NT2/D1 (cell line): ENCODE data around the gene NAPB.

Source experiments
- DNase-seq: peaks from one replicate; pipeline ENCODE4 v3.0.0-alpha.2; 2011; ENCODE audit warnings: low read depth, low spot score
- H3K27me3 ChIP-seq: 2 replicates; pipeline ENCODE4 v1.6.0; 2011; ENCODE audit warnings: mild to moderate bottlenecking; ENCODE audit not compliant: insufficient read length, insufficient read depth
- H3K36me3 ChIP-seq: 2 replicates; pipeline ENCODE4 v1.6.1; 2011; ENCODE audit warnings: mild to moderate bottlenecking, low read length, mixed read lengths; ENCODE audit not compliant: insufficient read depth, insufficient read length
- H3K4me1 ChIP-seq: 2 replicates; pipeline ENCODE4 v1.5.1; 2011; ENCODE audit not compliant: insufficient read depth, insufficient read length
- H3K4me3 ChIP-seq: 2 replicates; pipeline ENCODE4 v1.5.1; 2011; ENCODE audit warnings: low read depth; ENCODE audit not compliant: insufficient read length
- H3K9ac ChIP-seq: 2 replicates; pipeline ENCODE4 v1.6.0; 2011; ENCODE audit warnings: low read depth; ENCODE audit not compliant: insufficient read length
- H3K9me3 ChIP-seq: 2 replicates; pipeline ENCODE4 v1.5.1; 2011; ENCODE audit warnings: mild to moderate bottlenecking, low read length; ENCODE audit not compliant: insufficient read depth
- SUZ12 ChIP-seq: IDR thresholded peaks from 2 replicates; pipeline ENCODE4 v1.6.1; 2011; ENCODE audit not compliant: insufficient read length, insufficient read depth; ENCODE audit errors: extremely low read depth
- YY1 ChIP-seq: IDR thresholded peaks from 2 replicates; pipeline ENCODE4 v1.6.1; 2011; ENCODE audit not compliant: insufficient read length, insufficient read depth
- ZNF274 ChIP-seq: IDR thresholded peaks from 2 replicates; pipeline ENCODE4 v1.6.1; 2011; ENCODE audit warnings: mild to moderate bottlenecking, low read depth, low read length

The NAPB gene

GRCh38 chr20:23390091-23390774 is 31.1 kb downstream of the NAPB start:
- TF ChIP-seq SUZ12 (no peak), YY1 (no peak), ZNF274 (no peak)
- Histone ChIP-seq H3K36me3 (peaks cover 51% of the 10 kb centered on the region), H3K4me1 (no peaks in the 10 kb centered on the region), H3K9me3 (no peaks in the 10 kb centered on the region), H3K4me3 (no peak overlapping the region), H3K27me3 (no peaks in the 10 kb centered on the region), H3K9ac (no peak overlapping the region)
- DNase-seq = no peak

- Histone ChIP-seq H3K4me3 (no peak overlapping the region), H3K9me3 (0 out of 2 replicates have a peak, but pooled peaks cover 6% of the 10 kb centered on the region), H3K27me3 (no peaks in the 10 kb centered on the region), H3K9ac (no peak overlapping the region), H3K4me1 (no peaks in the 10 kb centered on the region), H3K36me3 (peaks cover 29% of the 10 kb centered on the region)
- TF ChIP-seq YY1 = no peak
- no peak for TF ChIP-seq SUZ12
- no peak for TF ChIP-seq ZNF274
- no peak for DNase-seq
Observed at GRCh38 chr20:23387118-23387443, 34.2 kb downstream of the NAPB start.

- Histone ChIP-seq H3K9ac (no peak overlapping the region), H3K4me3 (no peak overlapping the region), H3K4me1 (no peaks in the 10 kb centered on the region), H3K27me3 (no peaks in the 10 kb centered on the region), H3K9me3 (0 out of 2 replicates have a peak, but pooled peaks cover 6% of the 10 kb centered on the region), H3K36me3 (peaks cover 26% of the 10 kb centered on the region)
- TF ChIP-seq SUZ12 = no peak
- TF ChIP-seq YY1 = no peak
- TF ChIP-seq ZNF274 = no peak
- DNase-seq = no peak
Observed at GRCh38 chr20:23386304-23387117, 34.8 kb downstream of the NAPB start.

GRCh38 chr20:23381876-23382275 is 39.4 kb downstream of the NAPB start:
- Histone ChIP-seq H3K9ac (no peak overlapping the region), H3K4me3 (no peak overlapping the region), H3K4me1 (no peaks in the 10 kb centered on the region), H3K36me3 (peaks cover 25% of the 10 kb centered on the region), H3K27me3 (no peaks in the 10 kb centered on the region), H3K9me3 (0 out of 2 replicates have a peak, but pooled peaks cover 6% of the 10 kb centered on the region)
- no peak for DNase-seq
- TF ChIP-seq SUZ12 (no peak), YY1 (no peak), ZNF274 (no peak)

GRCh38 chr20:23379772-23380171 is 41.5 kb downstream of the NAPB start:
- Histone ChIP-seq H3K36me3 (peaks cover 41% of the 10 kb centered on the region), H3K9me3 (peaks cover 9% of the 10 kb centered on the region), H3K4me1 (no peaks in the 10 kb centered on the region), H3K27me3 (no peaks in the 10 kb centered on the region), H3K9ac (no peak overlapping the region), H3K4me3 (no peak overlapping the region)
- DNase-seq = no peak
- TF ChIP-seq YY1 (no peak), ZNF274 (no peak), SUZ12 (no peak)

GRCh38 chr20:23375827-23376226 is 45.5 kb downstream of the NAPB start:
- Histone ChIP-seq H3K9ac (no peak overlapping the region), H3K36me3 (peaks cover 72% of the 10 kb centered on the region), H3K9me3 (peaks cover 4% of the 10 kb centered on the region), H3K27me3 (no peaks in the 10 kb centered on the region), H3K4me1 (no peaks in the 10 kb centered on the region), H3K4me3 (no peak overlapping the region)
- TF ChIP-seq YY1 (no peak), SUZ12 (no peak), ZNF274 (no peak)
- DNase-seq = no peak

- H3K9me3 ChIP-seq = peaks cover 4% of the 10 kb centered on the region
- H3K36me3 ChIP-seq = peaks cover 83% of the 10 kb centered on the region
- H3K4me1 ChIP-seq = no peaks in the 10 kb centered on the region
- TF ChIP-seq ZNF274 (no peak), SUZ12 (no peak), YY1 (no peak)
- H3K4me3 ChIP-seq = no peak overlapping the region
- DNase-seq = no peak
- no peaks in the 10 kb centered on the region for H3K27me3 ChIP-seq
- H3K9ac ChIP-seq = no peak overlapping the region
Observed at GRCh38 chr20:23374441-23374840, 46.8 kb downstream of the NAPB start.
